ENCODE data around the gene GOLGA7B. TPM values are rescaled to one million over a fixed set of nuclear protein-coding genes. Genes with fewer than 3 reads are reported as not detected.

GOLGA7B gene
- total and polyA plus RNA-seq, 2 donors (not counting 1 experiment from before 2014, with no cell fraction given), result 0.01 TPM; not detected in 1

DNA sequence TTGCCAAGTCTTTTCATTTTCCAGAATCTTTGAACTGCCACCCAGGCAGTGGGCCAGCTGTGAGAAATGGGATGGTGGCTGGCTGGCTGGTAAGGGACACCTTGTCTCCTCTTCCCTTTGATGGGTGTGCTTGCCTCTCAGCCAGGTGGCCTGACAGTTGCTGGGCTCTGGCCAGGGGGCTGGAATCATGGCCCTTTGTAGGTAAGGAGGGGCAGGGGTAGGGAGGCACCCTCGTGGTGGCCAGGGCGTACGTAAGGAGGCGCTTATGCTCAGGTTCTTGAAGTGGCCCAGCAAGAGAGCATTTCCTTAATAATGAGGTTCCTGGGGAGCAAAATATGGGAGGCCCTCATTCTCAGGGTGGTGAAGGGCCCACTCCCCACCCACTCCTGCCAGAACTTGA, 33.0 kb upstream of the GOLGA7B start:
- ATAC-seq (ENCODE audit: low read depth), result no peak
- Histone ChIP-seq H3K4me2 (replicated peaks; ENCODE audit: low read depth, low read length, poor library complexity, severe bottlenecking) (no peak overlapping the region), H3K79me2 (ENCODE audit: control insufficient read depth, insufficient read depth, low read length) (no peaks in the 10 kb centered on the region), H3K36me3 (replicated peaks in 1 of 2; ENCODE audit: control extremely low read depth in 1 of 2, control insufficient read depth in 1 of 2, extremely low read depth in 1 of 2, insufficient read depth in 2 of 2, low read length in 1 of 2) (no peaks in the 10 kb centered on the region), H3K4me1 (ENCODE audit: control insufficient read depth in 2 of 2, insufficient read depth in 2 of 2, low read length in 2 of 2) (no peaks in the 10 kb centered on the region), H3K27me3 (replicated peaks in 1 of 4; ENCODE audit: control extremely low read depth in 1 of 4, control insufficient read depth in 3 of 4, insufficient read depth in 4 of 4, low read length in 3 of 4) (peaks cover 0 to 3% (median 0%) of the 10 kb centered on the region in 4 experiments), H3K27ac (ENCODE audit: low read length in 2 of 2) (no peak overlapping the region), H4K20me1 (ENCODE audit: control insufficient read depth, insufficient read depth, low read length, poor library complexity, severe bottlenecking) (no peaks in the 10 kb centered on the region), H3K4me3 (ENCODE audit: control extremely low read depth in 1 of 5, extremely low read depth in 1 of 5, insufficient read depth in 1 of 5, low read depth in 2 of 5, low read length in 4 of 5) (no peak overlapping the region), H3K9me3 (ENCODE audit: control extremely low read depth in 1 of 3, control insufficient read depth in 2 of 3, insufficient read depth in 1 of 3, low read length in 2 of 3) (no peaks in the 10 kb centered on the region), H2AFZ (ENCODE audit: insufficient read depth, low read depth, low read length, poor library complexity, severe bottlenecking) (no peak overlapping the region), H3K9ac (ENCODE audit: low read length) (no peak overlapping the region)
- no peak overlapping the region for H3K4me3 Mint-ChIP-seq
- no peak for DNase-seq
- intact Hi-C loops (cut with micrococcal nuclease), result no loop called here
- ChIA-PET CTCF (no interaction called here), POLR2A (no interaction called here)
- 67% methylated on average over 1 of the region's 4 CpGs for WGBS (ENCODE audit: insufficient coverage)
- no peaks in the 10 kb centered on the region for H3K9me3 Mint-ChIP-seq (ENCODE audit: insufficient read depth)
- TF ChIP-seq, protein P1, sequence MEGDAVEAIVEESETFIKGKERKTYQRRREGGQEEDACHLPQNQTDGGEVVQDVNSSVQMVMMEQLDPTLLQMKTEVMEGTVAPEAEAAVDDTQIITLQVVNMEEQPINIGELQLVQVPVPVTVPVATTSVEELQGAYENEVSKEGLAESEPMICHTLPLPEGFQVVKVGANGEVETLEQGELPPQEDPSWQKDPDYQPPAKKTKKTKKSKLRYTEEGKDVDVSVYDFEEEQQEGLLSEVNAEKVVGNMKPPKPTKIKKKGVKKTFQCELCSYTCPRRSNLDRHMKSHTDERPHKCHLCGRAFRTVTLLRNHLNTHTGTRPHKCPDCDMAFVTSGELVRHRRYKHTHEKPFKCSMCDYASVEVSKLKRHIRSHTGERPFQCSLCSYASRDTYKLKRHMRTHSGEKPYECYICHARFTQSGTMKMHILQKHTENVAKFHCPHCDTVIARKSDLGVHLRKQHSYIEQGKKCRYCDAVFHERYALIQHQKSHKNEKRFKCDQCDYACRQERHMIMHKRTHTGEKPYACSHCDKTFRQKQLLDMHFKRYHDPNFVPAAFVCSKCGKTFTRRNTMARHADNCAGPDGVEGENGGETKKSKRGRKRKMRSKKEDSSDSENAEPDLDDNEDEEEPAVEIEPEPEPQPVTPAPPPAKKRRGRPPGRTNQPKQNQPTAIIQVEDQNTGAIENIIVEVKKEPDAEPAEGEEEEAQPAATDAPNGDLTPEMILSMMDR (IDR thresholded peaks at IDR 0.05), result no peak
- TF ChIP-seq EZH2 (IDR thresholded peaks at IDR 0.05; ENCODE audit: borderline replicate concordance, insufficient read depth, low read depth, low read length, poor library complexity, severe bottlenecking), result no peak
- peaks cover 8% of the 10 kb centered on the region for H3K27me3 Mint-ChIP-seq
- no peak overlapping the region for H3K27ac Mint-ChIP-seq
- no peaks in the 10 kb centered on the region for H3K4me1 Mint-ChIP-seq

DNA sequence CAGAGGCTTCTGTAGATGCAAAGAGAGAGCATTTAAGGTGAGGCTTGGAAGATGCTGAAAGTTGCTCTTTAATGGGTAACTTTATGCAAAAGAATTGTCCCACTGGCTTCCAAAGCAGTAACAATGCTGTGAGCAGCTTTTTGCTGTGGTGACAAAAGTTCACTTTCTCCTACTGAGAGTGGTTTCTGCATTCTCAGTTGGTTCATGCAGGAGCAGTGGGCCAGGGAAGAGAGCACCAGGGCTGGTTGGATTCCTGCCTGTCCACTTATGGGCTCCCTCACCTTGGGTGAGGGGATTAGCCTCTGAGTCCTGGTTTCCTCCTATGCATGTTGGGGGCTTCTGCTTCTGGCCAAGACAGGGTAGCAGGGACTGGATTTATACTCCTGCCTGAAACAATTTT, 31.1 kb upstream of the GOLGA7B start:
- CTCF ChIA-PET, result no interaction called here
- peaks cover 11% of the 10 kb centered on the region for H3K27me3 Mint-ChIP-seq
- no peaks in the 10 kb centered on the region for H4K20me1 ChIP-seq (ENCODE audit: control insufficient read depth, insufficient read depth, low read length, poor library complexity, severe bottlenecking)
- H3K27me3 ChIP-seq (replicated peaks in 1 of 4; ENCODE audit: control extremely low read depth in 1 of 4, control insufficient read depth in 3 of 4, insufficient read depth in 4 of 4, low read length in 3 of 4), result peaks cover 0 to 3% (median 0%) of the 10 kb centered on the region in 4 experiments
- no peak overlapping the region for H3K4me3 ChIP-seq (ENCODE audit: control extremely low read depth in 1 of 5, extremely low read depth in 1 of 5, insufficient read depth in 1 of 5, low read depth in 2 of 5, low read length in 4 of 5)
- H3K9me3 ChIP-seq (ENCODE audit: control extremely low read depth in 1 of 3, control insufficient read depth in 2 of 3, insufficient read depth in 1 of 3, low read length in 2 of 3), result no peaks in the 10 kb centered on the region
- H3K9ac ChIP-seq (ENCODE audit: low read length), result no peak overlapping the region
- H3K79me2 ChIP-seq (ENCODE audit: control insufficient read depth, insufficient read depth, low read length), result no peaks in the 10 kb centered on the region
- no peak for TF ChIP-seq EZH2 (IDR thresholded peaks at IDR 0.05; ENCODE audit: borderline replicate concordance, insufficient read depth, low read depth, low read length, poor library complexity, severe bottlenecking)
- POLR2A ChIA-PET, result no interaction called here
- no peak overlapping the region for H3K27ac ChIP-seq (ENCODE audit: low read length in 2 of 2)
- no peak overlapping the region for H2AFZ ChIP-seq (ENCODE audit: insufficient read depth, low read depth, low read length, poor library complexity, severe bottlenecking)
- intact Hi-C loops (cut with micrococcal nuclease), result no loop called here
- H3K4me1 ChIP-seq (ENCODE audit: control insufficient read depth in 2 of 2, insufficient read depth in 2 of 2, low read length in 2 of 2), result no peaks in the 10 kb centered on the region
- H3K4me3 Mint-ChIP-seq, result no peak overlapping the region
- H3K4me2 ChIP-seq (replicated peaks; ENCODE audit: low read depth, low read length, poor library complexity, severe bottlenecking), result no peak overlapping the region
- H3K4me1 Mint-ChIP-seq, result no peaks in the 10 kb centered on the region
- DNase-seq (no peak), ATAC-seq (ENCODE audit: low read depth) (no peak)
- no peak overlapping the region for H3K27ac Mint-ChIP-seq
- no peaks in the 10 kb centered on the region for H3K36me3 ChIP-seq (replicated peaks in 1 of 2; ENCODE audit: control extremely low read depth in 1 of 2, control insufficient read depth in 1 of 2, extremely low read depth in 1 of 2, insufficient read depth in 2 of 2, low read length in 1 of 2)
- H3K9me3 Mint-ChIP-seq (ENCODE audit: insufficient read depth), result no peaks in the 10 kb centered on the region

Data from B cell (primary cell).